GM21515 (cell line): ENCODE results near the gene CLTC.
A peak's percentile ranks its signal among the peaks of the same experiment; 100 is the strongest.
"Not testable (repeated sequence)": the region's sequence is repeated elsewhere in the genome, so short reads cannot be mapped to it uniquely, and the experiment has no call there.

Experiments used
- ATAC-seq: cut with Tn5 transposase; IDR thresholded peaks from one replicate; pipeline ENCODE4 v1.9.1; 2021; ENCODE audit not compliant: unreplicated experiment

CLTC gene

GRCh38 chr17:59633658-59634359, 14.1 kb downstream of the CLTC start:
- no peak for ATAC-seq

- no peak for ATAC-seq
Measured at GRCh38 chr17:59634632-59635541, 15.2 kb downstream of the CLTC start.

GRCh38 chr17:59637611-59638310, 18.1 kb downstream of the CLTC start:
- no peak for ATAC-seq

- ATAC-seq, result no peak
Measured at GRCh38 chr17:59638553-59638952, 18.9 kb downstream of the CLTC start.

- ATAC-seq, result peak; percentile 91
Measured at GRCh38 chr17:59641799-59642484, 22.2 kb downstream of the CLTC start.

- ATAC-seq, result no peak
Measured at GRCh38 chr17:59642565-59642964, 22.9 kb downstream of the CLTC start.

GRCh38 chr17:59643159-59644140, 23.8 kb downstream of the CLTC start:
- ATAC-seq, result no peak

- ATAC-seq, result no peak
Measured at GRCh38 chr17:59647288-59647687, 27.6 kb downstream of the CLTC start.

GRCh38 chr17:59649886-59650285, 30.2 kb downstream of the CLTC start:
- no peak for ATAC-seq

- ATAC-seq, result no peak
Measured at GRCh38 chr17:59650642-59651041, 30.9 kb downstream of the CLTC start.

- ATAC-seq, result no peak
Measured at GRCh38 chr17:59651346-59651745, 31.7 kb downstream of the CLTC start.

GRCh38 chr17:59652119-59652518, 32.4 kb downstream of the CLTC start:
- ATAC-seq, result no peak

- not testable (repeated sequence) for ATAC-seq
Measured at GRCh38 chr17:59656624-59657023, 36.9 kb downstream of the CLTC start.

- no peak for ATAC-seq
Measured at GRCh38 chr17:59666235-59666634, 46.5 kb downstream of the CLTC start.

GRCh38 chr17:59668816-59669215, 49.1 kb downstream of the CLTC start:
- ATAC-seq, result no peak

- no peak for ATAC-seq
Measured at GRCh38 chr17:59669411-59669810, 49.7 kb downstream of the CLTC start.

GRCh38 chr17:59669944-59670343, 50.2 kb downstream of the CLTC start:
- ATAC-seq, result no peak

- ATAC-seq, result no peak
Measured at GRCh38 chr17:59671386-59671785, 51.7 kb downstream of the CLTC start.

- ATAC-seq, result no peak
Measured at GRCh38 chr17:59675231-59675630, 55.5 kb downstream of the CLTC start.

GRCh38 chr17:59676716-59677115, 57.0 kb downstream of the CLTC start:
- ATAC-seq, result no peak
